A172 (cell line): Measurements from ENCODE around the gene DCUN1D5. TPM values are rescaled to one million over a fixed set of nuclear protein-coding genes. Genes with fewer than 3 reads are reported as not detected.
A peak's percentile ranks its signal among the peaks of the same experiment; 100 is the strongest.

Experiments used
- DNase-seq: peaks from one replicate; pipeline ENCODE4 v3.0.0-alpha.2; 2015; ENCODE audit warnings: low spot score
- total RNA-seq: library from RNA; depleted of rRNA; stranded (reverse); fragments of >200 nt; shearing (Covaris generic); gene quantifications from 2 replicates; pipeline ENCODE4 v1.2.3, GENCODE V29; 2014; rRNA removed

DCUN1D5 gene
- 75.1 and 97.4 TPM in 2 replicates for total RNA-seq

DNA sequence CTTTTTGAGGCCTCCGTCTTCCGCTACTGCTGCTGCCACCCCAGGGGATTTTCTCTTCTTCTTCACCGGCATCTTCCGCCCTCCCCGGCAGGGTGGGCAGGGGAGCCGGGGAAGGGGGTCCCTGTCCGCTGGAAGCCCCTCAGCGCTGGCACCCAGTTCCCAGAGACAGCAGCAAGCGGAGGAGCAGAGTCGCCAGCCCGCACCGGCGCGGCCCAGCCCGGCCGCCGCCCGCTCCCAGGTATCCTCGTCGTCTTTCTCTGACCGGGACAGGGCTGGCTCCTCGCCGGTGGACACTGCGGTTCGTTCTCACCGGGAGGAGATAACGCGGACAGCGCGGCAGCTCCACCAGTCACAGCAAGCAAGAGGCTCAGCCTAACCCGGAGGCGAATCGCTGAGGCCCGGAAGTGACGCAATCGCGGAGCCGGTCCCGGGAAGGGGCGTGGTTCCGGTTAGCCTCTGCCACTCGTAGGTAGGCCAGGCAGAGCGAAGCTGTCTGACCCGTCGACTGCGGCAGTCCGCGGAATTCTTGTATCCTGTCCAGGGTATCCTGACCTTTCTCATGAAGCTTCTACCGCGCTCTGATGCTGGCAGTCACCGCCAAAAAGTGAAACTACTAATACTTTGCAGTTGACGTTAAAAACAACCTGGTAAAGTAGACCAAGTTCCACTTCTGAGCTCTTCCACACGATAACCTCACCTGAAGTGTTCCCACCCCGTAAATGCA, at the start of gene DCUN1D5:
DCUN1D5 (minus strand) TSS at position 360 of the 724 bp plus-strand sequence; CDS start at position 72, 288 bp downstream.
- peak; percentile 87 for DNase-seq

DNA sequence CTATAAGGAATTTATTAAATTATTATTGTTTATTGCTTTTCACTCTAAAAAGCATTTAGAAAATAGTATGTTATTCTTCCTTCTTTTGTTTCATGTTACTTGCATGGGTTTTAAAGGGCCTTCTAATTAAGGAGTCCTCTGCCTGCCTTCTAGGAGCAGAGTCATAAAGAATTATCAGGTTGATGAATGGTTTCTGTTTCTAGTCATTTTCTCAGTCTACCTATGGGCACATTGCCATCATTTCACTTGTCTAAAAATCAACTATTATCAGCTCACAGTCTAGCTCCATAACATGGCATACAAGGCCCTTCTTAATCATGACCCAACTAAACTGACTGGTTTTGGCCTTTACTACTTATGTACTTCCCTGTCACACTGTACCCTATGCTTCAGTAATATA, 33.5 kb upstream of the DCUN1D5 start:
- DNase-seq = no peak

DNA sequence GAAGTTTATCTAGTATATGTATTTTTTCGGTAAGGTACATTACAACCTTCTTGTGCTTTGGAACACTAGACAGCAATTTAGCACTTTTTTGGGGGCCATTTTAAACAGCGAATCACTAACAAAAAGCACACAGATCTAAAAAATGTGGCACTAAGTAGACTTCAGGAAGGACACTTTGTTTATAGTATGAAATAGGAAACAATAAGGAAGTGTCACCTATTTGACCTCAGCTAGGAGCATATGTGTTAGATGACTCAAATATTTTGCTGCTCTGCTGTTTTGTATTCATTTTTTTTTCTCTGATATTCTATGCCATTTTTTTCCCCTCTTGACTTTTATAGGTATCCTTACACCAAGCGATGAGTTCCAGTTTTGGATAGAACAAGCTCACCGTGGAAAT, 22.9 kb upstream of the DCUN1D5 start:
- DNase-seq = no peak

DNA sequence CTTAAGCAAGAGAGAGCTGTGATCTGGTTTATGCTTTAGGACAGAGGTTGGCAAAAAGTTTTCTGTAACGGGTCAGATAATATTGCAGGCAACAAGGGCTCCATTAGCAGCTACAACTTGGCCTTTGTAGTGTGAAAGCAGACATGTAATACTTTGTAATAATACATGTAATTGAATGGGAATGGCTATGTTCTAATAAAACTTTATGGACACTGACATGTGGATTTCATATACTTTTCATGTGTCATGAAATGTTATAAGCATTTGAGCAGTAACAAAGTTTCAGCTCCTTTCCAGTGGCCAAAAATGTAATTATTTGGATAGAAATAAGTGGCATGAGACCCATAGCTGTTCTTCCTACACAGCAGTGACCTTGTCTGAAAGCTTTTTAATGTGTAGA, 20.4 kb upstream of the DCUN1D5 start:
- DNase-seq = no peak

DNA sequence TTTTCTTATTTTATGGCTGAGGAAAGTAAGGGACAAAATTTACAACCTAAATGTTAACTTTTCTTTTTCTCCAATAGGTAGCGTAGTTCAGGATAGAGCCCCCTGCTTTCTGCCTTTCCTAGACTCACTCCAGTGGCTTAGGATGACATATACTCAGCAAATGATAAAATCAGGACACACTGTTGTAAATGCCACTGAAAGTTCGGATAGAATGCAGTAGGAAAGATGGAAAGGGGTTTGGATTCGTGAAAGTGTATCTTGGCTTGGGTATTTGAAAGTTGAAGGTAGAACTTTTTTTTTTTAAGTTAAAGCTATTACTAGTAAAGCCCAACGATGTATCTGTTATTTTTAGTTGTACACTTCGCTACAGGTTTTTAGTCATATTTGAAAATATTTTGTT, 19.4 kb upstream of the DCUN1D5 start:
- no peak for DNase-seq

DNA sequence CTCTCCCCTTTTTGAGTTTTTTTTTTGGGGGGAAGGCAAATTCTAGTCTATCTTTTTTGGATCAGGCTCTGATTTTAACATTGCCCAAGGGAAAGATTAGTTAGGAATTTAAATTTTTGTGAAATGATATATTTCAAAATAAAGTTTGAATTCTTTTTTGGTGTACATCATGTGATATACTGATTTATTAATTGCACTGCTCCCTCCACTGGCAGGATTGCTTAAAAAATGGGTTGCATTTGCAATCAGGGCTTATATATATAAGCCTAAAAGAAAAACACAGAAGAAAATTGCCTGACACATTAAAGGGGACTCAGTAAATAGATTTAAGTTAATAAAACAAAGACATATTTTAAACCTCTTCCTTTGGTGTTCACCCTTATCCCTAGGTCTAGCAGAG, 18.4 kb upstream of the DCUN1D5 start:
- DNase-seq = no peak

DNA sequence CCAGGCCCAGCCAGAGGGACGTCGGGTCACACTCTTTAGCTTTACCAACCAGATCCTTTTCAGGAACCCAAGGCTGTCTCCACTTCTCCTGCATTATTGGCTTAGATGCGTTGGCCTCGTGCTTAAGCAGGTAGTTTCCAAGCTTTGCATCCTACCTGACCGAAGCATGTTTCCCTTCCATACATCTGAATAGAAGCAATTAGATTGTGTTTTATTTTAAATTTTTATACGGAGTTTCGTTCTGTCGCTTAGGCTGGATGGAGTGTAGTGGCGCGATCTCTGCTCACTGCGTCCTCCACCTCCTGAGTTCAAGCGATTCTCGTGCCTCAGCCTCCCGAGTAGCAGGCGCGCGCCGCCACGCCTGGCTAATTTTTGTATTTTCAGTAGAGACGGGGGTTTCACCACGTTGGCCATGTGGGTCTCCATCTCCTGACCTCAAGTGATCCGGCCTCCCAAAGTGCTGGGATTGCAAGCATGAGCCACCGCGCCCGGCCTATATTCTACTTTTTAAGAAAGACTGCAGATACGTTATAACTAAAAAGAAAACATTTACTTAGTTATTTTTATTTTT, 17.9 kb upstream of the DCUN1D5 start:
- no peak for DNase-seq

DNA sequence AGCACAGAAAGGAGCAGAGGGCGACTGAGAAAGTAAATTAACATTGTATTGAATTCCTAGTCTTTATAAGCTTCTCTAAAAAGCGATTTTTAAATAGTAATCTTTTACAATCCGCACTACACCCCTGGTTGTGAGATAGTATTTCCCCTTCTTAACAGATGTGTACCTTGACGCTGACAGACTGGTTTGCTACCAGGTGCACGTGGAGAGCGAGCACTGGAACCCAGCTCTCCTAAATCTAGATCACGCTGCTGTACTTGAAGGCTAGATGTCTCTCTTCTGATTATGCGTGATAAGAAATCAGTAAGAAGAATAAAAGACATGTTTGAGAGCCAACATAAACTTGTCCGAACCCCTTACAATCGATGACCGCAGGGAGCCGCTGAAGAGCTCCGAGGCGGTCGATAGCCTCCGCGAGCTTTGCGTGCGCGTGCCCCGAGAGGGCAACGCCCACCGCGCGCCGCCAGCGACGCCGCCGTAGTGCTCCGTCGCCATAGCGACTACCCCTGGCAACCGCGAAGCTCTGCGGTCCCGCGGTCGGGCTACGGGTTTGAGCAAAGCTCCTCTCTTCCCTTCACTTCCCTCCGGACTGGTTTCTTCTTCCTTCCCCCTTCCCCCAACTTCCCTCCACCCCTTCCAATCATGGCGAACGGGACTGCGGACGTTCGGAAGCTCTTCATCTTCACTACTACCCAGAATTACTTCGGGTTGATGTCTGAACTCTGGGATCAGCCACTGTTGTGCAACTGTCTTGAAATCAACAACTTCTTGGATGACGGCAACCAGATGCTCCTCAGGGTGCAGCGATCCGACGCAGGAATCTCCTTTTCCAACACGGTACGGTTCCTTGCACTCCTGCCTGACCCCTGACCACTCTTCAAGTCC, 17.2 kb upstream of the DCUN1D5 start, which contains the start of gene DYNC2H1:
DYNC2H1 (plus strand) TSS at position 494 of the 885 bp plus-strand sequence; CDS start at position 643, 149 bp downstream.
- DNase-seq = peak; percentile 71

DNA sequence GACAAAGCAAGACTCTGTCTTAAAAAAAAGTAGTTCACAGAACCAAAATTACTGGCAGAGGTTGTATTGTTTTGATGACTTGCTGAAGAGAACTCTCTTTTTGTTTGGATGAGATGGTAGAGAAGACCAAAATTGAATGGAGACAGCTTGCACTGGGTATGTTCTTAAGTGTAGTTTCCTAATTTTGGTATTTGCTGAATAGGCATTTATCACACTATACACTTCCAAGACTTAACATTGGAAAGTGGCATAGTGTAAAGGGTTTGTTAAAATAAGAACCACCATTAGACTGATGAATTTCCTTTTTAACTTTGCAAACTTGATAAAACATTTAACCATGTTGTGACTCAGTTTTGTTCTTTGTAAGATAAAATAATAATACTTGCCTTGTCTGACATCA, 5.3 kb upstream of the DCUN1D5 start:
- no peak for DNase-seq

DNA sequence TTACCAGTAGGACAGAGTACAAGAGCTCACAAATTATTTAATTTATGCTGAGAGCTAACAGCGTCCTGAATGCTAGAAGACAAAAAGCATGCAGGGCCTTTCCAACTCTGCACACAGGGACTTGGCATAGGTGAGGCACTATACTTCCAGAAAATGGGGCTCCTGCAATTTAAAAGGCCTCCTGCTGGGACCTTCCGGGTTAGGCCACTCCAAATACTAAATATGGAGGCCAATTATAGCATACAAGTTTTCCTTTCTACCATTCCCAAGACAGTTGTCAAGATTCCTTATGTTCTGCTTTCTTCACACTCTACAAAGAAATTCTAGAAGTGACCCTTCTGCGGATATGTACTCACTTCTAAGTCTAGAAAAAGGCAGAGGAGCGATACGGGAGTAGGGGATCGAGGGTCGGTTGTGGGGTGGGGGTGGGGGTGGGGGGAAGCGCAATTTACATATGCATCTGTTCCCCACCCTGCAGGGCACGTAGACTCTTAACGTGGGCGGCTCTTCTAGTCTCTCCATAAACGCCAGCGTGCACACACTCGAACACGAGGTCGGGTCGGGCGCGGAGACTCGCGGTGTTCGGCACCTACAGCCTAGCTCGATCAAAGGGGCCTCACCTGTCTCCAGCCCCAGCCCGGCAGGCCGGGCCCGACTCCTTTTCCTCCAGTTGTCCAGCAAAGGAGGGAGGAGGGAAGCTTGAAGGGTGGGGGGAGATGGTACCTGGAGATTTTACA, 728 bp downstream of the DCUN1D5 start:
- peak; percentile 2 for DNase-seq

DNA sequence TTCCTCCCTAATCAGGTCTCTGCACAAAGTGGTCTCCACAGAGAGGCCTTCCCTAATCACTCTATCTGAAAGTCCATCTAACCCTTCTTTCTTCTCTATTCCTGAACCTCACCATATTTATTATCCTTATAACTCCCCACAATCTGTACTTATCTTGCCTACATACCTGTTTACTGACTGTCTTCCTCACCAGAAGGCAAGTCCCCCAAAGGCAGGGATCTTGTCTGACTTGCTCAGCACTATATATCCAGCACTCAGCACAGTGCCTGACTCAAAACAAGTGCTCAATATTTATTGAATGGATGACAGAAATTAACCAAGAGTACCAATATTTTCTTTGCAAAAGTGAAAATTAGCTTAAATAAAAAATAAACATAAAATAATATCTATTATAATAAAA, 5.5 kb downstream of the DCUN1D5 start:
- DNase-seq = no peak

DNA sequence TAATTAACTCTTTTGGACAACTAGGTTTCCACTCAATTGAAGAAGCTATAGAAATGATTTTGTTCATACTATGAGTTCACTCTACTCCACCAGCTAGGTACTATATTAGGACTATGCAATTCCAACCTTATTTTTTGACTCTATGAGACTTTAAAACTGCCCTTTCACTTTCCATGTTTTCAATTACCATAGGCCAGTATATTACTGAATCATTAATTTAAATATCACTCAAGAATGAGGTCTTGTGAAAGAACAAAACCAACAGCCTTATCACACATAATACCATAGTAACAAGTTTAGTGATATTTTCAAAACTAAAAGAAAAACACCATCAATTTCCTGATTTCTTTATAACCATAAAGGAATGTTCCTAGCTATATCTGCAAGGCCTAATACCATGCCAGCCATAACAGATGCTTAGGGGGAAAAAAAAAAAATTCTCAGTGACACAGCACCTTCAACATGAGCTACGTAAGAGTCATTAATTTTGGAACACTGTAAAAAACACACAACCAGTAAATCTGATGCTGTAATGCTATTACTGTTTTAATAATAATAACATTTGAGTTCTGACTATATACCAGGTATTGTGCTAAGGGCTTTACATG, 6.1 kb downstream of the DCUN1D5 start:
- no peak for DNase-seq

DNA sequence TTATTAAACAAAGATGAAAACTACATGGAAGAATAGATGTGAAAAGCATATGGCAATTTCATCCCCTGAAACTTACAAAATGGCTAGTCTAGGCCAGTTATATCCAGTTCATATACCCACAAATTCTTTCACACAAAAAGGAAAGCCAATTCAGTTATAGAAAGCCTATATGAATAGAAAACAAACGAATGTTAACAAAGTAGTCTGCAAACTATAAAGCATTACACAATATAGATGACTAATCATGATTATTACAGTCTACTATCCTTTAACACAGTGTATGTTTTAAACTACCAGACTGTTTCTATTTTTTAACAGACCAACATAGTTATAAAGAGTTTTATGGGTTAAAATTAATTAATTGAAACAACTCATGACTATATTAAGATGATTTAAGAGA, 12.1 kb downstream of the DCUN1D5 start:
- no peak for DNase-seq

DNA sequence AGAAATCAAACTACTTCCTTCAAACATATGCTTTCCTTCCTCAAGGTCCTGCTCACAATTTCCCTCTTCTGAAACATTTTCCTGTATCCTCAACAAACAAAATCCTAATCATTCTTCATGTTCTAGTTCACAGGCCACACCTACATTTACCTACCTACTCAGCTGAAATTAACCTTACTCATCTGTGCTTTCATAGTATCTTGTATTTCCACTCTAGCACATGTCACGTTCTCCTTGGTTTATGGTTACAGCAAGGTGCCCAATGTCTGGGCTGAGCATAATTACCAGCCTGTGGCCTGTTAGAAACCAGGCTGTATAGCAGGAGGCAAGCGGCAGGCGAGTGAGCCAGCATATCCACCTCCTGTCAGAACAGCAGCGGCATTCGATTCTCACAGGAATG, 13.2 kb downstream of the DCUN1D5 start:
- no peak for DNase-seq

DNA sequence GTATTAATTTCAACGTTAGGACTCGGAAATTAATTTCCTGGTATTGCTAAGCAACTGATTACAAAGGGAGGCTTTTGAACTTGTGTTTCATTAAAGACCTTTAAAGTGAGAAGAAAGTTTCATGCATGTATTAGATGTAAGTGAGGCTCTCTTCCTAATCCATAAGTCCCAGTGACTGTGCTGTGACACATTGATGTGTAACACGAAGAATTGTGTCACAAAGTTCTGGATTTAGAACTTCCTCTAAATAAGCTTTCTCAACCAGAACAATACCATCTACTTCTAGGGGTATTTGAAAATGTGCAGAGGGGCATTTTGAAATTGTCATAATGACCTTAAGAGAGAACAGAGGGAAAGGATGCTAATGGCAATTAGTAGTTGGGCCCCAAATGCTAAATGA, 14.4 kb downstream of the DCUN1D5 start:
- DNase-seq = no peak

DNA sequence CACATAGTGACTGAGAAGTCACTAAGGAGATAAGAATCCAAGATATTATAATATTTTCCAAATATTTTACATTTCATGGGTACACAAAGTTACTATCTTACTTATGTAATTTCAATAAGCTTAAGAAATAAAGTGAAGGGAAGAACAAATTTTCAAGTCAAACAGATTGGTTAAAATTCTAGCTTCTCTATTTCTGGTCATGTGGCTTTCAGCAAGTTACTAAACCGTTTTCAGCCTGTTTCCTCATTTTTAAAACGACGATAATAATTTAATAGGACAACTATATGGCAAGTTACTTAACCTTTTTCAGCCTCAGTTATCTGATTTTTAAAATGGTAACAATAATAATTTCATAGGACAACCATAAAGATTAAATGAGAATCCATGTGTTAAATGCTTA, 15.6 kb downstream of the DCUN1D5 start:
- DNase-seq = no peak

DNA sequence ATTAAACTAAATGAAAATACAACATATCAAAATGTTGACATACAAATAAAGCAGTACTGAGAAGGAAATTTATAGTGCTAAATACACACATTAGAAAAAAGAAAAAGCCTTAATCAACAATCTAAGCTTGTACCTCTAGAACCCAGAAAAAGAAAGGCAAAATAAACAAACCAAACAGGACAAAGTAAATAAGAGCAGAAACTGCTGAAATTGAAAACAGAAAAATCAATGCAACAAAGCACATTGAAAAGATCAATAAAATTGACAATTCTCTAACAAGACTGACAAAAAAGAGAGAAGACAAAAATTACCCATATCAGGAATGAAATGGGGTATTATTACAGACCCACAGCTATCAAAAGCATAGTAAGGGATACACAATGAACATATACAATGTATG, 21.0 kb downstream of the DCUN1D5 start:
- no peak for DNase-seq

DNA sequence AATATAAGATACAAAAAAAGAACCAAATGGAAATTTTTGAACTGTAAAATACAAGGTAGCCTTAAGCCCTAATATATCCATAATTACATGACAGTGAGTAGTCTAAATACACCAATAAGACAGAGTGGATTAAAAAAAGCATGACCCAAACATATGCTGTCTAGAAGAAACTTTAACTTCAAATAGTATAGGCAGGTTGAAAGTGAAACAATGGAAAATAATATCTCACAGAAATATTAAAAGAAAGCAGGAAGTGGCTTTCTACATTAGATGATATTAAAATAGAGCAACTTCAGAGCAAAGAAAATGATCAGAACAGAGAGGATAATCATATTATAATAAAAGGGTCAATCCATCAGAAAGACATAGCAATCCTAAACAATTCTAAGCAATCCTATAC, 21.8 kb downstream of the DCUN1D5 start:
- DNase-seq = no peak

DNA sequence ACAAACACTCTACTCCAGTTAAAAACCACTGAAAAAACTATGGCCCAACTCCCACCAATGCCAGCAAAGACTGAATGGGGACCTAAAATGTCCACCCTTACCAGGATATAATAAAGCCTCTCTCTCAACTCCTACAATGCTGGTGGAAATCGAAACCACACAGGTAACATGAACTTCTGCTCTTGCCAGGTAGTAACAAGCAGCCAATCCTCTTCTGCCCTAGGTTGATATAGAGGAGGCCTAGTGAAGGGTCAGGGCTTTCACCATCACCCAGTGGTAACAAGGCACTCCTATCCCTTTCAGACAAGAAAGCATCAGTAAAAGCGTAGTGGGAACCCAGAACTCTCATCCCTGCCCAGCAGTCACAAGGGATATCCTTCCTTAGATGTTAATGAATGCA, 22.6 kb downstream of the DCUN1D5 start:
- no peak for DNase-seq

DNA sequence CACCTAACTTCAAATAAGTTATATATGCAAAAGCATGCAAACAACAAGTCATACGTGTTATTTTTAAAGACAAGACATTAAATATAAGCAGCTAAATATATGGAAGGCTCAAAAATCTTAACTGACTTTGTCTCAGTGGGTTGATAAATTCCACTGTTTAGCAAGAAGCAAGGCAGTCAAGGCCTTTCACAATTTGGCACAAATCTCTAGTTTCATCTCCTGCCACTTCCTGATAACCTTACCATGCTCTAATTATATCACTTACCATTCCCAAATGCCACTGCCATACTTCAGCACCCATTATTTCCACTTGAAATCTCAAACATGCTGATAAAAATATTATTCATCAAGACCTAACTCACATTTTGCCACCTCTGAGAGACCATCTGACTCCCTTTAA, 24.8 kb downstream of the DCUN1D5 start:
- DNase-seq = no peak

DNA sequence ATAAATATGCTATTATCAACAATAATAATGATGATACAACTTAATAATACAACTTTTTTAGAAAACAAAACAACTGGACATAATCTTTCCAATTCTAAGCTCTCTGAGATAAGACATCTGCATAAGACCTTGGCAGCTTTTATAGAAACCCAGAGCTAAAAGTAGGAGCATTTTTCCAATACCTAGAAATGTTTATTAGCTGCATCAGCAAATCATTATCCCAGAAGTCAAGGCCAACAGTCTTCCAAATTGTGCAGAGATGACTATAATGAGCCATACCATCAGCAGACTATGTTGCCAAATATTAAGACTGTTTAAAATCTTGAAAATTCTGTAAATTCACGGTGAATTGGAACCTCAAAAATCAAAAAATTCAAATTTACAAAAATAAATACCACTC, 30.3 kb downstream of the DCUN1D5 start:
- no peak for DNase-seq
